Stimulated activated naive CD4-positive, alpha-beta T cell (primary cell): ENCODE results near the gene CENPB.

ENCODE experiments used
- DNase-seq, 6 experiments: peaks; one replicate each; lab custom pipeline; 2025; lab: John Stamatoyannopoulos, UW

The CENPB gene

DNA sequence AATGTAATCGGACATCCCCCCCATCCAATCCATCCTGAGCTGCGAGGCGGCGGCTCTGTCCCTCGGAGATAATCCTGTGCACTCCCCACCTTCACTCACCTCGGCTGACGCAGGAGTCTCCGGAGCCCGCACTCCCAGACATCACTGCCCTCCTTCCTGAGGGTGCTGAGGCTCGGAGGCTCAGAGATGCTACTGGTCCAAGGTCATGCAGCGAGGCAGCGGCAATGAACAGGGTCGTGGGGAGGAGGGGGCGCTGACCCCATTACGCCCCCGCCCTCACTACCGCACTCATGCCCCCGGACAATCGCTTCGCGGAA, 19.5 kb downstream of the CENPB start:
- DNase-seq: peak in 2 of 6 experiments; percentile 28 to 30

DNA sequence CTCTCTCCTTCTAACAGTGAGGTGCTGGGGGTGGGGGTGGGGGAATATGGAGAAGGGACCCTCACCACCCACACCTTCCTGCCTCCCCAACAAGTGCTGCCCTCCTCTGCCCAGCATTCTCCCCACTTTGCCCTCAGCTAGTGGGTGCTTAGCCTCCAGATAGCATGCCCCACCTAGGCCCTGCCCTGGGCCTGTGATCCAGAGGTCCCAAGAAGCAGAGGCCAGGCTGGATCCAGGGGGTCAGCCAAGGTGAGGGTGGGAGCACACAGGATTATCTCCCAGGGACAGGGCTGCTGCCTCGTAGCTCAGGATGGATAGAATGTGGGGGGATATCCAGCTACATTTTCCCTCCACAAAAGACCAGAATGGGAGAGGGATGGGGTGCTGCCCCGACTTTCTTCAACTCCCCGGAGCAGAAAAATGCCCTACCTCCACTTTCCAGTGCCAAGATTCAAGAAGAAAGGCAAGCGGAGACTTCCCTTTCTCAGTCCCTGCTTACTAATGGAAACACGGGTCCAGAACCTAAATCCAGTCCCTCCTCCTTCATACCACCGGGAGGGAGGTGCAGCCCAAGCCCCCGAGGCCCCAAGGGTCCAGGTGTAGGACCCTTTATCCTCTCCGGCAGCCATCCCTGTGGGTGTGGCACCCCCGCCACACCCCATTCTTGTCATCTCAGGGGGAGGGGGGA, 20.0 kb downstream of the CENPB start:
- DNase-seq: no peak

DNA sequence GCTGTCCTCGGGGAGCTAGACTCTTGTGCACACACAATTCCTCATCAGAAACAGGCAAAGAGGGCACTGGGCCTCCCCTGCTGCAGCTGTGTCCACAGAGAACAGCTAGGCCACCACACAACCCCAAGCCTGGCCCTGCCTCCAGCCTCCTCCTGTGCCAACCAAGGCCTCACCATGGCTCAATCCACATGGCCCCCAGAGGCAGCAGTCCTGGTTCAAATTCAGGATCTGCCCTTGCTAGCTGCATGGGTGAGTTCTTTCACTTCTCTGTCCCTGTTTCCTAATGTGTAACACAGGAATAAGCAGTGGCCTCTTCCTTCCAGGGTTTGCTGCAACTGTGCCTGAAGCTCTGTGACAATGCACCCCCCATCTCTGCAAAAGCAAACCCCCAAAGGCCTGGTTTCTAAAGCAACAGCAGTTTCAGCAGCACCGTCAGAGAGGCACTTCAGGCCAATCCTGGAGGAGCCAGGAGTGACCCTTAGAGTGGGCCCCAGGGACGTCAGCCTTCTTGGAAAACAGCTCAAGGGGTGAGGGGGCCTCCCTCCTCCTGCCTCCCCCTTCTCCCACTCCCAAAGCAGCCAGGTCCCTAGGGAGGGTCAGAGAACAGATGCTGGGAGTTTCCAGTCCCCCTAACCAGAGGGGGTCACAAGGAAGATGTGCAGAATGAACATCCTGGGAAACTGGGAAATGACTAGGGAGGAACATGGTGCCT, 21.2 kb downstream of the CENPB start:
- no peak for DNase-seq

DNA sequence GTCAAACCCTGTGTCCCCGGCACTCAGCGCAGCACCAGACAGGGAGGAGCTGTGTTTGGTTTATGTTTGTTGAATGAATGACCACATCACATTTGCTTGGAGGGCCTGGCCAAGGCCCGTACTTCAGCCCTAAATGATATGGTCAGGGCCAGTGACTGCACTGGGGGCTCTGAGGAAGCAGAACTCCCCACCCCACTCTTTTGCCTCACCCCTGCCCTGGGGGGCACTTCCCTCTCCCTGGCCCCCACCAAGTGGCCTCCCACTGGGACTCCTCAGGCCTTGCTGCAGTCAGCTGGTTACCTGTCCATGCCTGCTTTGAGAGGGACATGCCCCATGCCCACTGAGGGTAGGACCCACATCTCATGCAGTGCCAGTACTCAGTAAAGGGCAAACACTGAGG, 21.9 kb downstream of the CENPB start:
- DNase-seq: no peak

DNA sequence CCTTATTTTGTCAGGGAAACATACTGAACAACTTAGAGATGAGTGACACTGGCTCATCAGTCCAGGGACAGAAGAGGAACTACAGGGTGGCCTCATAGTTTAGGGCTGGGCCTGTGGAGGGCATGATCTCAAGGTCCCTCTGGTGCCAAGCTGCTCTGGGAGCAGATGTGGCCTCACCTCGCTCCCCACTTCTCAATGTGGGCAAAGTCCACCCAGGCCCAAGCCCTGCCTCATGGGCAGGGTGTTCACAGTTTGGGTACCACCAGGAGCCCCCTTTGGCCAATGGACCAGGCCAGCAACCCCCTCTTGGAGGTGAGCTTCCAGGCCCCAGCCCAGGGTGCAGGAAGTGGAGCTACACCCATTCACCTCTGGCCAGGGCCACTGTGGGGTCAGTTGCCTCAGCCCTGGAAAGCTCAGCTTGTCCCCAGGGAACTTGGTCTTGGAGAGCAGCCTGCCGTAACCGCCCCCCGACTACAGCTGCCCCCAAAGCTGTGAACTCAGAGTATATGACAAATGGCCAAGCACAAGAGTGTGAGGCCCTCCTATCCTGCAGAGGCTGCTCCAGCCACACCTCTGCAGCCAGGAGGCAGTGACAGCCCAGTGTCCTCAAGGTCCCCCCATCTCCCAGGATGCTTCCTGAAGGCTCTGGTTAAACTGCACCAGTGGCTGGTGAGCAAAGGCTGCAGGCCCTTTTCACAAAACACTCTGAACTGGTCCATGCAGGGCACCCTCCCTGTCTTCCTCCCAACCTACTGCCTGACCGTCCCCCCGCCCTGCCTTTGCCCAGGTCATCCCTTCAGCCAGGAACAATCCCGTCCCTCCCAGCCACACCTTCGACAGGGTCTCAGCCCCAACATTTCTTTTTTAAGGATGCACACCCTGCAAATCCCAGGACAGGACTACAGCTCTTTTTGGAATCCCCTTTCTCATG, 22.6 kb downstream of the CENPB start:
- no peak for DNase-seq

DNA sequence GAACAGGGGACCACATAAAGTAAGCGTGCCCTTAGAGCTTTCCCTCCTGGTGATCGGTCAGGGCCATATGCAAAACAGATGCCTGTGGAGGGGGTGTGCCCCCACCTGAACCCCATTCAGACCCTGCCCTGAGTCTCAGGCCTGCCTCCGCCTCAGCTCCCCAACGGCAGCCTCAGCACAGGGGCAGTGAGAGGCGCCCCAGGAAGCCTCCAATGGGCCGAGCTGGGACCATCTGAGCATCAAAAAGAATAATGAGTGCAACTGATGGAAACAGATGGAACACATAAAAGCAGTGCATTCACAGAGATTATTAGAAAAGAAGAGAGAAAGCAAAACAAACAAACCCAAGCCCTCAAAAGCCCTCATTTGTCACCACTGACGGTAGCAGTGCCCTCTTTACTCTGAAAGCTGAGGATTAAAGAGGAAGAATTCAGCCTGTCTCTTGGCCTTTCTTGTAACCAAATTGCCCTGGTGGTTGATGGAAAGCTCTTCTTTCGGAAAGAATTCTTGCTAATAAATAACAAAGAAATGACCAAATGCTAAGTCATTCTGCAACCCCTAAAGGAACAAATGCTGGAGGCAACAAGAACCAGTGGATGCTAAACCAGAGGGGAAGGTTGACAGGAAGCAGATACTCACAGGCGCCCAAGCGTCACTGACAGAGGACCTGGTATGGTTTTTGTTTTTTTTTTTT, 25.7 kb downstream of the CENPB start:
- no peak for DNase-seq

DNA sequence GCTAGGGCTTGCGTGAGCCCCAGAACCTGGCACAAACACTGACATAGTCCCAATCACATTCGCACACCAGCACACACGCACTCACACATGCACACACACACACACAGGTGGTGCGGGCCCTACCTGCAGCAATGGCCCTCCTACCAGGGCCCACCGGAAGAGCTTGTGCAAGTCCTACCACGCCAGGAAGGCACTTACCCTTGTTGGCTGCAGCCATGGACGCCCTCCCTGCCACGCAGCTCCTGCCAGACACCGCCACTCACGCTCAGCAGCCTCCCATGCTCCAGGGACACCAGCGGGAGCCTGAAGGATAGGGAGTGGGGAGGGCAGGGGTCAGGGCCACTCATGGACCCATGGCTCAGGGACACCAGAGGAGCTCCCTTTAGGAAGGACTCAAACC, 26.7 kb downstream of the CENPB start:
- DNase-seq: no peak

DNA sequence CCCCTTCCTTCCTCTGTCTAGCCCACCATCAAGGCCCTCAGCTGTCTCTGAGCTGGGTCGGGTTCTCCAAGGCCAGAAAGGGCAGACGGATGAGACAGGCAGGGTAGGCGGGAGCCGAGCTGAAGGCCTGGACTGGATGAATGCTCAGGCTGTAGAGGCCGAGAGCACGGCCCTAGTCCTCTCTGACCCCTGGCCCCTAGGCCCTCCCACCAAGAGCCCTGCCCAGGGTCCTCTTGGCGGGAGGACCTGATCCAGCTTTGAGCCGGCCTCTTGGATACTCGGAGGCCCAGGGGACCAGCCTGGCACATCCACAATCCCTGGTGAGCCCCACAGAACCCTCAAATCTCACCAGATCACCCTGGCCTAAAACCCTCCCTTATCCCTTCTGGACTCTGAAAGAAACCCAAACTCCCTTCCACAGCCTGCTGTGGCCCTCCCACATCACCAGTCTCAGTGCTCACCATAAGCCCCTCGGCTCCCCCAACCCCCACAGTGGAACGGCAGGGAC, 27.2 kb downstream of the CENPB start:
- DNase-seq: no peak

DNA sequence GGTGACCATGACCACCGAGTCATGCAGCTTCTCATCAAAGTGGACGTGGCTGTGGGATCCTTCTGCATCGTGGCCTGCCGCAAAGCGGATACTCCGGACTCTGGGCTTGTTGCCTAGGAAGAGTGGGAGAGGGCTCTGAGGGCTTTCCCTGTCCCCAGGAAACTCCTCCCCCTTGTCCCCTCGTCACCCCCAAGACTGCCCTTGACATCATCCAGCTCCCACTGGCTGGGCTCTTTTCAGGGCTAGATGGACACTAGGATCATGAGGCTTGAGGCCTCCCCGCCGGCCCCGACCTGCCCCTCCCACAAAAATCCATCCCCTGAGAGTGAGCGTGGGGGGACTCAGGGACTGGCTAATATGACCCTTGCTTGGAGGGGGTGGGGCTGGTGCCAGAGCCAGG, 28.0 kb downstream of the CENPB start:
- DNase-seq: no peak

DNA sequence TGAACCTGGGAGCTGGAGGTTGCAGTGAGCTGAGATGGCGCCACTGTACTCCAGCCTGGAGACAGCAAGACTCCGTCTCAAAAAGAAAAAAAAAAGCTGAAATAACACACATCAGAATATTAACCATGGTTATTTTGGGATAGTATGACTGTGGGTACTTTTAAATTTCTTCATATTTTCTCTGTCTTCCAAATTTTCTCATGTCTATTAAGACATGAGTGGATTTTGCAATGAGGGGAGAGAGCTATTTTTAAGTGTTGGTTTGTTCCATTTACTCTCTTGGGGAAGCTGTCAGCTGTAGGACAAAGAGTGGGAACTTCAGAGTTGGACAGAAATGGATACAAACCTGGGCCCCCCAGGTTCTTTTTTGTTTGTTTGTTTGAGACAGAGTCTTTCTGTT, 29.3 kb downstream of the CENPB start:
- DNase-seq: no peak

DNA sequence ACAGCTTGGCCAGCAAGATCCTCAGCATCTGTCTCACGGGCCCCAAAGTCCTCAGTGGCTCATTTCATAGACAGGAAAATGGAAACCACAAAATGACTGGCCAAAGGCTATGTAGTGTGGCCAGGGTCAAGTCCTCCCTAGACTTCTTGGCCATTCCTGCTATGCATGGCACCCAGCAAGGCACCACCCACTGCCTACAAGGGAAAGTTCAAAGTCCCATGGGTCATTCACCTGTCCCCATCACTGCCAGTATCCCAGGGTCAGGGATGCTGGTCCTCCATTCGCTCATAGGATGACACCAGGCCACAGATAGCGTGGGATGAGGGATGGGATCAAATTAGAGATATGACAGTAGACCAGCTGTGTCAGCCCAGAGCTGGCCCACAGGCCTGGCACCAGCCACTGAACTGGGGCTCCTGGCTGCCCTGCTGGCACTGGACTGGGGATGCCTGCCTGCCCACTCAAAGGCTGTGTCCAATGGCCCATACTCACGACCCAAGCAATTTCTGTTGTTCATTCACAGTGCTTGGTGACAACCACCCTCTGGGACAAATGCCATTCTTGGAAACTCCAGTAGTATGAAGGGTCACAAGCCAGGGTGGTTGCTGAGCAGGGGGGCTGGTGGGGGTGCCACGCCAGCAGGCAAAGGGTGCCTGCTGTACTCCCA, 30.6 kb downstream of the CENPB start:
- DNase-seq: no peak

DNA sequence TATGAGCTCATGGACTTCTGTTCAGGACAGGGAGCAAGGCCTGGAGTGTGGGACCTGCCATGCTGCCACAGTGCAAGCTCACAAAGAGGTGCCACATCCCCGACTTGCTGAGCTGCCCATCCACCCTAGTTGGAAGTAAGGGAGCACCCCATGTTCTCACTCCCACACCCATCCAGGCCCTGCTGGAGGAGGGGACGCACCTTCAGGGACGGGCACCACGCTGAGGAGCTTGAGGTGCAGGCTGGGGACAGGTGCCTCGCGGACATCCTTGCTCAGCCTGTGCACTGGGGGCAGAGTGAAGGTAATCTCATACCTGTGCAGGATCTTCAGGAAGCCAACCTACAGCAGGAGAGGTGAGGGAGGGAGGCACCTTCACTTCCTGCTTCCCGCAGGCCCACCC, 31.3 kb downstream of the CENPB start:
- no peak for DNase-seq

DNA sequence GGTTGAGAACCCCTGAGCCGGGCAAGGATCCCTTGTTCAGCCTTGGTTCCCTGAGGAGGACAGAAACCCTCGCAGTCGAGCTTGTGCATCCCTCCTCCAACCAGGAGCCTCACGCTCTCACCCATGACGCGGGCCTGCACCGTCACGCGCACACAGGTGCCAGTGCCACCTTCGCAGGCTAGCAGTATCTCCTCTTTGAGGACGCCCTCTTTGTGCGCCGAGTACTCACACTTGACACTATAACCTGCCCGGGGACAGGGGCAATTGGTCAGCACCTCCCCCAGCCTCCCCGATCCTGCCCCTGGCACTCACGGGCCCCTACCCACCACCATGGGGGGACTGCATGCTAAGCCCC, 32.3 kb downstream of the CENPB start:
- no peak for DNase-seq

DNA sequence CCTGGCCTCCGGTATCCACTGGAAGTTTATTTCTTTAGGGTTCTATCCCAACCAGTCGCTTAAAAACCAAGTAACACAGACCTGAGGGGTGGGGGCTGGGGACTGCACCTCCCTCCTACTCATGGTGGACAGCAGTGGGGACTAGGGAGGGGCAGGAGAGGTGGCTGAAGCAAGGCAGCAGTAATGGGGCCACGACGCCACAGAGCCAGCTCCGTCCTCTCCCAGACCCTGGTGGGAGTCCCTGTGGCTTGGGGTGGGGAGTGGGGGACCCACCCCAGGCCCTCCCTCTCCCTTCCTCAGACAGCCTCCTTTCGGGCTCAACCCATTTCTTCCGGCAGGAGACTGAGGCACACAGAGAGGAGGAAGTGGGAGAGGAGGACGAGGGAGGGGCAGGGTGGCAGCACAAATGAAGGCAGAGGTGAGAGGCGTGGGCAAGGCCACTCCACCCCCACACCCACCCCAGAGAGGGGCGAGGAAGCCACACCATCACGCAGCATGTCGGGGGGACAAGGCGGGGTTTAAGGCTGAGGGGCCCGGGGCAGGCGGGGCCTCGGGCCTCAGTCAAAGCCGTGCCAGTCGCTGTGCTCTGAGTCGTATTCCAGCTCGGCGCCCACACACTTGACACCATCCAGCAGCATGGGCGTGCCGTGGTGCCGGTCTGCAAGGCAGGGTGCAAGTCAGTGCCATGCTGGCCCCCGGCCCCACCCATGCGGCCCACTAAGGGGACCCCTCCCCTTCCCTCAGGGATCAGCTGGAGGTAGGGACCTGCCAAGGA, 32.9 kb downstream of the CENPB start:
- no peak for DNase-seq

DNA sequence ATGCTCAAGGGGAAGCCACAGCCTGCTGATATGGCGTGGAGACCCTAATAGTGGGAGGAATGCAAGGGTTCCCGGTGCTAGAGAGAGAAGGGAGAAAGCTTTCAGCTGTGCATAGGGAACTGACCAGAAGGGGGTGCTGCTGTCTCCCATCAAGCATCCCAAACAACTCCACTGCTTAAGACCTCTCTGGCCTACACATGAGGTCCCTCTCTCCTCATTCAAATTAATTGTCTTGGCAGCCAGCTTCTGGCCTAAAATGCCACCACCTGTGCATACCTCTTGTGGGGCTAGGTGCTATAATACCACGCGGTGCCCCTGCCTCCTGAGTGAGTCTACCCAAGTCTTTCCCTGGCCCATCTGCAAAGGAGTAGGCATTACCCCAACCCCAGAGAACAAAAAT, 33.4 kb downstream of the CENPB start:
- DNase-seq: peak; percentile 18 to 62 (median 32)

DNA sequence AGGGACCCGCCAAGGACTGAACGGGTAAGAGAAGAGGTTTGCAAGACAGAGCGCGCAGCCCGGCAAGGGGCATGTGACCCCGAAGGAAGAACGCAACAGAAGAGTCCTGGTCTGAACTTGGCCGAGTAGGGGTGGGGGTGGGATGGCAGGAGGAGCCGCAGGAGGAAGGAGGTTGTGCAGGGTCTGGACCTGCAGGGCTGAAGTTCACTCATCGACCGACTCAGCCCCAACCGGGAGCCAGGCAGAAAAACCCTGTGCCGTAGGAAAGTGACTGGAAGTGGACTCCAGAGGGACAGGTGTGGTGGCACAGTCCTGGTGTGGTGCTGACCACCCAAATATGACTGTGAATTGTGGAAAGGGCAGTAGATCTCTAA, 34.2 kb downstream of the CENPB start:
- DNase-seq: peak in 1 of 6 experiments; percentile 18

DNA sequence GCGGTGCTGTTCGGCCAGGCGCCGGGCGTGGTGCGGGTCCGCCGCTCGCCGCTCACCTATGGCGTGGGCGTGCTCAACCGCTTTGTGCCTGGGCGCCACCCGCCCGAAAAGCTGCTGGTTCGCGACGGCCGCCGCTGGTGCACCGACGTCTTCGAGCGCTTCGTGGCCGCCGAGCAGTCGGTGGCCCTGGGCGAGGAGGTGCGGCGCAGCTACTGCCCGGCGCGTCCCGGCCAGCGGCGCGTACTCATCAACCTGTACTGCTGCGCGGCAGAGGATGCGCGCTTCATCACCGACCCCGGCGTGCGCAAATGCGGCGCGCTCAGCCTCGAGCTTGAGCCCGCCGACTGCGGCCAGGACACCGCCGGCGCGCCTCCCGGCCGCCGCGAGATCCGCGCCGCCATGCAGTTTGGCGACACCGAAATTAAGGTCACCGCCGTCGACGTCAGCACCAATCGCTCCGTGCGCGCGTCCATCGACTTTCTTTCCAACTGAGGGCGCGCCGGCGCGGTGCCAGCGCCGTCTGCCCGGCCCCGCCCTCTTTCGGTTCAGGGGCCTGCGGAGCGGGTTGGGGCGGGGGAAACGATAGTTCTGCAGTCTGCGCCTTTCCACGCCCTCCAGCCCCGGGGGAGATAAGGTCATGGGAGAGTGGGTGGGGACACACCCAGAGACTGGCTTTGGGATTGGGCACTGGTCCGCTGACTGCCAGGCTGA, 34.7 kb downstream of the CENPB start:
- DNase-seq: peak in 5 of 6 experiments; percentile 11 to 56 (median 25)

DNA sequence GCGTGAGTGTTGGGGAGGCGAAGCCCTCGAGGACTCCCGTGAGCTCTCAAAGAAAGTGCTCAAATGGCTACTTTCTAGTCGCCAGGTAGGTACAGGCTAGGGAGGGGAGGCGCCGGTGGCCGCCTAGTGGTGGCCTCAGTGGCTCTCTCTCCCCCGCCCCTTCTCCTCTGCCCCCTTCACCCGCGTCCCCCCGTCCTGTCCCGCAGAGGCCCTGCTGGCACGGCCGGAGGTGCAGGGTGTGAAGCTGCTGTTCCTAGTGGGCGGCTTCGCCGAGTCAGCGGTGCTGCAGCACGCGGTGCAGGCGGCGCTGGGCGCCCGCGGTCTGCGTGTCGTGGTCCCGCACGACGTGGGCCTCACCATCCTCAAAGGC, 35.2 kb downstream of the CENPB start:
- DNase-seq: no peak

DNA sequence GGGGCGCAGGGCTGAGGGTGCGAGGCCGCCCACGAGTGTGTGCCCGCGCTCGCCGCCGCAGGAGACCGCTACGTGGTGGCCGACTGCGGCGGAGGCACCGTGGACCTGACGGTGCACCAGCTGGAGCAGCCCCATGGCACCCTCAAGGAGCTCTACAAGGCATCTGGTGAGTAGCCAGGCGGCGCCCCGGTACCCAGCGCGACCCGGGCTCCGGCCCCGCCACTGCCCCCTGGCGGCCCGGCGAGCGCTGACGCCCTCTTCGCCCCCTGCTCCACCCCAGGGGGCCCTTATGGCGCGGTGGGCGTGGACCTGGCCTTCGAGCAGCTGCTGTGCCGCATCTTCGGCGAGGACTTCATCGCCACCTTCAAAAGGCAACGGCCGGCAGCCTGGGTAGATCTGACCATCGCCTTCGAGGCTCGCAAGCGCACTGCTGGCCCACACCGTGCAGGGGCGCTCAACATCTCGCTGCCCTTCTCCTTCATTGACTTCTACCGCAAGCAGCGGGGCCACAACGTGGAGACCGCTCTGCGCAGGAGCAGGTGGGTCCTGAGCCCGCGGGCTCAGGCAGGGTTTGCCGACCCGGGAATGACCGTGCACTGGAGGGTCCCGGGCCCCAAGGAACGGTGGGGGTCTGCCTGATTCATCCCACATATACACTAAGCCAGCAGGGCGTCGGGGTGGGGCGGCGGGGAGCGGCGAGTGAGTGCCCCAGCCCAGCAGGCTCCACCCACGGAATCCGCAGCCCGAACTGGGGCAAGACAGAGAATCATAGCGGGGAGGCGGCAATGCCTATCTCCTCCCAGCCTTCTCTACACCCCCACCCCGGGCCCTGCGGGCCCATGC, 36.6 kb downstream of the CENPB start:
- peak in 4 of 6 experiments; percentile 3 to 20 (median 6) for DNase-seq
